ENCODE results near the gene CFL2. TPM values are rescaled to one million over a fixed set of nuclear protein-coding genes. Genes with fewer than 3 reads are reported as not detected.

Gene CFL2
- total and polyA plus RNA-seq, 2 of the 13 experiments (the other 11 are each of a cell fraction or from before 2014, with no cell fraction given) = 114 to 158 TPM

DNA sequence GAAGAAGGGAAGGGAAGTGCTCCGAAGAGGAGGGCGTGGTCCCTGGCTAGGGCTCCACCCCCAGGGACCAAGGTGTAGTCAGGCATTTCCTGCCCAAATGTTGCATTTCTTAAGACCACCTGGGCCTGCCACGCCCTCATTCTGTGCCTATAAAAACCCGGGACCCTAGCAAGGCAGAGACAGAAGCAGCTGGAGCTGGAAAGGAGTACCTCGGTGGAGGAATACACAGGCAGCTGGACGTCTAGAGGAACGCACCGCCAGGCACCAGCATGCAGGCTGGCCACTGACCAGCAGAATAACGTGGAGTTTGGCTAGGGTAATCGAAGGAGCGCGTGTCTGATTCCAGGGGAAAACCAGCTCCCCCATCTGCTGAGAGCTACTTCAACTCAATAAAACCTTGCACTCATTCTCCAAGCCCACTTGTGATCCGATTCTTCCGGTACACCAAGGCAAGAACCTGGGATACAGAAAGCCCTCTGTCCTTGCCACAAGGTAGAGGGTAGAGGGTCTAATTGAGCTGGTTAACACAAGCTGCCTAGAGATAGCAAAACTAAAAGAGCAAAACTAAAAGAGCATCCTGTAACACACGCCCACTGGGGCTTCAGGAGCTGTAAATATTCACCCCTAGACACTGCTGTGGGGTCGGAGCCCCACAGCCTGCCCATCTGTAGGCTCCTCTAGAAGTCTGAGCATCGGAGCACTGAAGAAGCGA lies 21.0 kb downstream of the CFL2 start (continued):
- TF ChIP-seq ZC3H4 (CRISPR knock-in tag; IDR thresholded peaks at IDR 0.05; ENCODE audit: borderline replicate concordance) (no peak), ZNF430 (CRISPR knock-in tag; IDR thresholded peaks at IDR 0.05) (peak; percentile 68; the same call in 1 of the 2 replicates), ZNF329 (CRISPR knock-in tag; IDR thresholded peaks at IDR 0.05; ENCODE audit: low read depth) (0 out of 2 replicates have a peak, but pooled peaks have one; percentile 51), HNRNPUL1 (IDR thresholded peaks at IDR 0.05; ENCODE audit: low read depth, low read length) (no peak), ZIK1 (CRISPR knock-in tag; IDR thresholded peaks at IDR 0.05; ENCODE audit: borderline replicate concordance, low read depth) (peak; percentile 57; the same call in 1 of the 2 replicates), STAG1 (CRISPR knock-in tag; IDR thresholded peaks at IDR 0.05) (0 out of 2 replicates have a peak, but pooled peaks have one; percentile 1), ISX (CRISPR knock-in tag; conservative IDR thresholded peaks at IDR 0.05) (no peak), ZBTB7B (CRISPR knock-in tag; IDR thresholded peaks at IDR 0.05) (peak; percentile 74), ISL2 (CRISPR knock-in tag; IDR thresholded peaks at IDR 0.05) (0 out of 2 replicates have a peak, but pooled peaks have one; percentile 5), ZNF616 (CRISPR knock-in tag; IDR thresholded peaks at IDR 0.05; ENCODE audit: low read depth) (no peak), ZNF782 (CRISPR knock-in tag; IDR thresholded peaks at IDR 0.05; ENCODE audit: borderline replicate concordance) (0 out of 2 replicates have a peak, but pooled peaks have one; percentile 40), SP4 (CRISPR knock-in tag; IDR thresholded peaks at IDR 0.05) (peak; percentile 82; the same call in 1 of the 2 replicates), ZNF501 (CRISPR knock-in tag; IDR thresholded peaks at IDR 0.05) (peak; percentile 80), TEAD3 (CRISPR knock-in tag; optimal IDR thresholded peaks at IDR 0.05; ENCODE audit: borderline replicate concordance) (peak; percentile 79)
- TF ChIP-seq, protein P1, sequence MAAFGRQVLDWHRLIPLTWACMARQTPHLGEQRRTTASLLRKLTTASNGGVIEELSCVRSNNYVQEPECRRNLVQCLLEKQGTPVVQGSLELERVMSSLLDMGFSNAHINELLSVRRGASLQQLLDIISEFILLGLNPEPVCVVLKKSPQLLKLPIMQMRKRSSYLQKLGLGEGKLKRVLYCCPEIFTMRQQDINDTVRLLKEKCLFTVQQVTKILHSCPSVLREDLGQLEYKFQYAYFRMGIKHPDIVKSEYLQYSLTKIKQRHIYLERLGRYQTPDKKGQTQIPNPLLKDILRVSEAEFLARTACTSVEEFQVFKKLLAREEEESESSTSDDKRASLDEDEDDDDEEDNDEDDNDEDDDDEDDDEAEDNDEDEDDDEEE (CRISPR knock-in tag; IDR thresholded peaks at IDR 0.05) = peak; percentile 92
- TF ChIP-seq, protein P2, sequence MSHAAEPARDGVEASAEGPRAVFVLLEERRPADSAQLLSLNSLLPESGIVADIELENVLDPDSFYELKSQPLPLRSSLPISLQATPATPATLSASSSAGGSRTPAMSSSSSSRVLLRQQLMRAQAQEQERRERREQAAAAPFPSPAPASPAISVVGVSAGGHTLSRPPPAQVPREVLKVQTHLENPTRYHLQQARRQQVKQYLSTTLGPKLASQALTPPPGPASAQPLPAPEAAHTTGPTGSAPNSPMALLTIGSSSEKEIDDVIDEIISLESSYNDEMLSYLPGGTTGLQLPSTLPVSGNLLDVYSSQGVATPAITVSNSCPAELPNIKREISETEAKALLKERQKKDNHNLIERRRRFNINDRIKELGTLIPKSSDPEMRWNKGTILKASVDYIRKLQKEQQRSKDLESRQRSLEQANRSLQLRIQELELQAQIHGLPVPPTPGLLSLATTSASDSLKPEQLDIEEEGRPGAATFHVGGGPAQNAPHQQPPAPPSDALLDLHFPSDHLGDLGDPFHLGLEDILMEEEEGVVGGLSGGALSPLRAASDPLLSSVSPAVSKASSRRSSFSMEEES (CRISPR knock-in tag; IDR thresholded peaks at IDR 0.05) = peak; percentile 57; the same call in 1 of the 2 replicates
- TF ChIP-seq, protein P3, sequence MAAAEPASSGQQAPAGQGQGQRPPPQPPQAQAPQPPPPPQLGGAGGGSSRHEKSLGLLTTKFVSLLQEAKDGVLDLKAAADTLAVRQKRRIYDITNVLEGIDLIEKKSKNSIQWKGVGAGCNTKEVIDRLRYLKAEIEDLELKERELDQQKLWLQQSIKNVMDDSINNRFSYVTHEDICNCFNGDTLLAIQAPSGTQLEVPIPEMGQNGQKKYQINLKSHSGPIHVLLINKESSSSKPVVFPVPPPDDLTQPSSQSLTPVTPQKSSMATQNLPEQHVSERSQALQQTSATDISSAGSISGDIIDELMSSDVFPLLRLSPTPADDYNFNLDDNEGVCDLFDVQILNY (CRISPR knock-in tag; conservative IDR thresholded peaks at IDR 0.05) = no peak
- TF ChIP-seq, protein P4, sequence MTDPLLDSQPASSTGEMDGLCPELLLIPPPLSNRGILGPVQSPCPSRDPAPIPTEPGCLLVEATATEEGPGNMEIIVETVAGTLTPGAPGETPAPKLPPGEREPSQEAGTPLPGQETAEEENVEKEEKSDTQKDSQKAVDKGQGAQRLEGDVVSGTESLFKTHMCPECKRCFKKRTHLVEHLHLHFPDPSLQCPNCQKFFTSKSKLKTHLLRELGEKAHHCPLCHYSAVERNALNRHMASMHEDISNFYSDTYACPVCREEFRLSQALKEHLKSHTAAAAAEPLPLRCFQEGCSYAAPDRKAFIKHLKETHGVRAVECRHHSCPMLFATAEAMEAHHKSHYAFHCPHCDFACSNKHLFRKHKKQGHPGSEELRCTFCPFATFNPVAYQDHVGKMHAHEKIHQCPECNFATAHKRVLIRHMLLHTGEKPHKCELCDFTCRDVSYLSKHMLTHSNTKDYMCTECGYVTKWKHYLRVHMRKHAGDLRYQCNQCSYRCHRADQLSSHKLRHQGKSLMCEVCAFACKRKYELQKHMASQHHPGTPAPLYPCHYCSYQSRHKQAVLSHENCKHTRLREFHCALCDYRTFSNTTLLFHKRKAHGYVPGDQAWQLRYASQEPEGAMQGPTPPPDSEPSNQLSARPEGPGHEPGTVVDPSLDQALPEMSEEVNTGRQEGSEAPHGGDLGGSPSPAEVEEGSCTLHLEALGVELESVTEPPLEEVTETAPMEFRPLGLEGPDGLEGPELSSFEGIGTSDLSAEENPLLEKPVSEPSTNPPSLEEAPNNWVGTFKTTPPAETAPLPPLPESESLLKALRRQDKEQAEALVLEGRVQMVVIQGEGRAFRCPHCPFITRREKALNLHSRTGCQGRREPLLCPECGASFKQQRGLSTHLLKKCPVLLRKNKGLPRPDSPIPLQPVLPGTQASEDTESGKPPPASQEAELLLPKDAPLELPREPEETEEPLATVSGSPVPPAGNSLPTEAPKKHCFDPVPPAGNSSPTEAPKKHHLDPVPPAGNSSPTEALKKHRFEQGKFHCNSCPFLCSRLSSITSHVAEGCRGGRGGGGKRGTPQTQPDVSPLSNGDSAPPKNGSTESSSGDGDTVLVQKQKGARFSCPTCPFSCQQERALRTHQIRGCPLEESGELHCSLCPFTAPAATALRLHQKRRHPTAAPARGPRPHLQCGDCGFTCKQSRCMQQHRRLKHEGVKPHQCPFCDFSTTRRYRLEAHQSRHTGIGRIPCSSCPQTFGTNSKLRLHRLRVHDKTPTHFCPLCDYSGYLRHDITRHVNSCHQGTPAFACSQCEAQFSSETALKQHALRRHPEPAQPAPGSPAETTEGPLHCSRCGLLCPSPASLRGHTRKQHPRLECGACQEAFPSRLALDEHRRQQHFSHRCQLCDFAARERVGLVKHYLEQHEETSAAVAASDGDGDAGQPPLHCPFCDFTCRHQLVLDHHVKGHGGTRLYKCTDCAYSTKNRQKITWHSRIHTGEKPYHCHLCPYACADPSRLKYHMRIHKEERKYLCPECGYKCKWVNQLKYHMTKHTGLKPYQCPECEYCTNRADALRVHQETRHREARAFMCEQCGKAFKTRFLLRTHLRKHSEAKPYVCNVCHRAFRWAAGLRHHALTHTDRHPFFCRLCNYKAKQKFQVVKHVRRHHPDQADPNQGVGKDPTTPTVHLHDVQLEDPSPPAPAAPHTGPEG (CRISPR knock-in tag; IDR thresholded peaks at IDR 0.05) = no peak
- TF ChIP-seq, protein P5, sequence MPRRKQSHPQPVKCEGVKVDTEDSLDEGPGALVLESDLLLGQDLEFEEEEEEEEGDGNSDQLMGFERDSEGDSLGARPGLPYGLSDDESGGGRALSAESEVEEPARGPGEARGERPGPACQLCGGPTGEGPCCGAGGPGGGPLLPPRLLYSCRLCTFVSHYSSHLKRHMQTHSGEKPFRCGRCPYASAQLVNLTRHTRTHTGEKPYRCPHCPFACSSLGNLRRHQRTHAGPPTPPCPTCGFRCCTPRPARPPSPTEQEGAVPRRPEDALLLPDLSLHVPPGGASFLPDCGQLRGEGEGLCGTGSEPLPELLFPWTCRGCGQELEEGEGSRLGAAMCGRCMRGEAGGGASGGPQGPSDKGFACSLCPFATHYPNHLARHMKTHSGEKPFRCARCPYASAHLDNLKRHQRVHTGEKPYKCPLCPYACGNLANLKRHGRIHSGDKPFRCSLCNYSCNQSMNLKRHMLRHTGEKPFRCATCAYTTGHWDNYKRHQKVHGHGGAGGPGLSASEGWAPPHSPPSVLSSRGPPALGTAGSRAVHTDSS (CRISPR knock-in tag; conservative IDR thresholded peaks at IDR 0.05) = no peak

Data from HepG2 (cell line).